Fibroblast of skin of left biceps (primary cell): ENCODE data around the gene MEPCE.
"Not testable (repeated sequence)": the region's sequence is repeated elsewhere in the genome, so short reads cannot be mapped to it uniquely, and the experiment has no call there.

Source experiments
- DNase-seq, 2 experiments: peaks; one replicate each; pipeline ENCODE4 v3.0.0-alpha.2; 2013; ENCODE audit warnings: low read depth in 2 of 2

MEPCE gene

GRCh38 chr7:100433592-100434296, 4.1 kb downstream of the MEPCE start:
- no peak for DNase-seq

GRCh38 chr7:100434297-100435144, 4.9 kb downstream of the MEPCE start:
- no peak for DNase-seq

GRCh38 chr7:100435401-100436304, 6.0 kb downstream of the MEPCE start:
- no peak for DNase-seq

GRCh38 chr7:100437150-100438100, 7.8 kb downstream of the MEPCE start:
- no peak for DNase-seq

- DNase-seq = no peak
These were observed 8.5 kb downstream of the MEPCE start for GRCh38 chr7:100438172-100438571.

- DNase-seq = not testable (repeated sequence)
These were observed 9.1 kb downstream of the MEPCE start for GRCh38 chr7:100438731-100439130.

- DNase-seq = not testable (repeated sequence)
These were observed 9.6 kb downstream of the MEPCE start for GRCh38 chr7:100439244-100439643.

GRCh38 chr7:100441641-100442535, 12.3 kb downstream of the MEPCE start:
- no peak for DNase-seq

- DNase-seq = no peak
These were observed 13.6 kb downstream of the MEPCE start for GRCh38 chr7:100443096-100443840.

- DNase-seq = no peak
These were observed 15.0 kb downstream of the MEPCE start for GRCh38 chr7:100444311-100445278.

GRCh38 chr7:100446040-100446439, 16.4 kb downstream of the MEPCE start:
- DNase-seq = no peak

- not testable (repeated sequence) for DNase-seq
These were observed 17.7 kb downstream of the MEPCE start for GRCh38 chr7:100447363-100447762.

- no peak for DNase-seq
These were observed 19.7 kb downstream of the MEPCE start for GRCh38 chr7:100449190-100449795.

- no peak for DNase-seq
These were observed 22.9 kb downstream of the MEPCE start for GRCh38 chr7:100452513-100452912.

- not testable (repeated sequence) for DNase-seq
These were observed 24.2 kb downstream of the MEPCE start for GRCh38 chr7:100453854-100454253.

GRCh38 chr7:100455206-100455605, 25.6 kb downstream of the MEPCE start:
- DNase-seq = no peak

- no peak for DNase-seq
These were observed 26.9 kb downstream of the MEPCE start for GRCh38 chr7:100456562-100456961.
